Fibroblast of gingiva (primary cell): ENCODE results near the gene PLN.

ENCODE experiments used
- DNase-seq: peaks from one replicate; pipeline ENCODE4 v3.0.0-alpha.2; 2011; ENCODE audit warnings: low read depth

PLN gene

DNA sequence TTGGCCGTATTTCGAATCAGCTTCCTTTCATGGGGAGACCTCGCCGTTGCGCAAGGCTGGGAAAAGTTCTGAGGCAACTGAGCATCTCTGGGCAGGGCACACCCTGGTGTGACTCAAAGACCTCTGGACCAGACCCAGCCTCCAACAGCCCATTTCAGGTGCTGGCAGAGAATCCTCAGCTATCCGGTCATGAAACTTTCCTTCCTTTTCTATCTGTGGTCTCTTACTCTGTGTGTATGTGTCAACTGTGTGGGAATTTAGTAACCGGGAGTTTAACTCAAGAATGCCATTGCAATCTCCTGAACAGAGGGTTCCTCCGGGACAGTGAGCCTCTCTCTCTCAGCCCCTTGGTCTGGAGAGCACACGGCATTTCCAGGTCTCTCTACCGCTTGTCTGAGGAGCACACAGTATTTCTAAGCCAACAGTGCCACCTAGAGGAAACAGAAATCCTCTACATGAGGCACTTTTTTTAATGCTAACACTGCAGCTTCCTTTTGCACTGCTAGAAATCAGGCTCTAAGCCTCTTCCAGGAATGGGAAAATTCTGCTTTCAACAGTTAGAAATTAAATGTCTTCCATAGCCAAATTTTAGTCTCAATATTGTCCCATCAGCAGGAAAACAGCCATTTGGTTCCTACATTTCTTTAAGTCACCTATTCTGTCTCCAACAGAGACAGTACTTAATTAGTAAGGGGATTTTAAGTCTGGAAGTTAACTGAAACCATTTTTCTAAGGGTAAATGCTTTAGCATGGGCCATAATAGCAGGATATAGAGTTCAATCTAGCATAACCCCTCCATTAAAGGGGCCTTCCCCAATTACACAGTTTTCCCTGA, 32.7 kb downstream of the PLN start:
- DNase-seq = peak; percentile 78

DNA sequence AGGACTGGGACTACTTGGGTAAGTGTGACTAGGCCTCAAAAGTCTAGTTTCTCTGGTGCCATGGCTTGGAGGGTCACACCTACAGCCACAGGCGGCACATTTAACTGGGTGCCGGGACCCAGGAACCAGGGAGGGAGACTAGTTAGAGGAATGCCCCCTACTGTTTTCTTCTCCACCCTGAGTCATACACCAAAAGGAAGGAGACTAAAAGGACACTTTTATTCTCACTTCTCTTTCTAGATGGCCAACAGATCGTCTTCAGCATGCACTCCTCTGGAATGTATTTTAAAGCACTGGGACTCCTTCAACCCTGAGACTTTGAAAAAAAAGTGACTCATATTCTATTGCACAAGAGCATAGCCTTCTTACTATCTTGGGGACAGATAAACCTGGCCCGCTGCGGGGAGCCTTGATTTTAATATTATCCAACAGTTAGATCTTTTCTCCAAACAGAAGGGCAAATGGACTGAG, 33.4 kb downstream of the PLN start:
- DNase-seq = peak; percentile 59

- no peak for DNase-seq
These were observed 36.8 kb downstream of the PLN start for GRCh38 chr6:118584911-118585310.

DNA sequence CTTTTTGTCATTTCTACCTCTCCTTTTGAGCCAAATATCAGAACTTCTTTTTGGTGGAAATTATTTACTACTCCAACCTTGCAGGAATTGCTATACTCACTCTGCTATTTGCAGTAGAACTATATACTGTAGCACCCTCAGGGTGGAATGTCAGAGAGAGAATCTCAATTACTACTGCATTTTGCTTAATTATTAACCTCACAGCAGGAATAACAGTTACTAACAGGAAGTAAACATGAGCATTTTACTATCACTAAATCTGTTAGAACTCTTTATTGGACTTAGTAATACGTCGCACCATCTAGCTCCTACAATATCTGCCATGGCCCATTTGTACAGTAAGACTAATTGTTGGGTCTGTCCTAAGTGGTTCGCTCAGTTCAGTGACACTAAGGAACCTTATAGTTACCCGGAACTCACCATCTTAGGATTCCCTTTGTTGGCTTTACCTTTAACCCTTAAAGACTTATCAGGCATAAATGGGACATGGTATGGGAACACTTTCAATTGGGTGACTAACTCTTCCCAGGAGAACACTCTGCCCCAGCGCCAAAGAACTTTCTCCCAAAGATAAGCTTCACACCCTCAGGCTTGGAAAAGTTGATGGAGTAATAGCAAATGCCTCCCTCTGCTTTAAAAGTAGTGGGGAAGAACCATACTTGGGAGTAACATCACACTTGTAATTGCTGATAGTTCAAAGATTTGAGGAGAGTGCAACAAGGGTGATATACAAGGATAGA, 38.8 kb downstream of the PLN start:
- DNase-seq = no peak

- DNase-seq = peak; percentile 44
These were observed 40.5 kb downstream of the PLN start for GRCh38 chr6:118588626-118589025.

GRCh38 chr6:118589186-118589585, 41.1 kb downstream of the PLN start:
- peak; percentile 21 for DNase-seq

GRCh38 chr6:118589649-118590365, 41.7 kb downstream of the PLN start:
- DNase-seq = no peak

- DNase-seq = no peak
These were observed 43.8 kb downstream of the PLN start for GRCh38 chr6:118591897-118592296.

DNA sequence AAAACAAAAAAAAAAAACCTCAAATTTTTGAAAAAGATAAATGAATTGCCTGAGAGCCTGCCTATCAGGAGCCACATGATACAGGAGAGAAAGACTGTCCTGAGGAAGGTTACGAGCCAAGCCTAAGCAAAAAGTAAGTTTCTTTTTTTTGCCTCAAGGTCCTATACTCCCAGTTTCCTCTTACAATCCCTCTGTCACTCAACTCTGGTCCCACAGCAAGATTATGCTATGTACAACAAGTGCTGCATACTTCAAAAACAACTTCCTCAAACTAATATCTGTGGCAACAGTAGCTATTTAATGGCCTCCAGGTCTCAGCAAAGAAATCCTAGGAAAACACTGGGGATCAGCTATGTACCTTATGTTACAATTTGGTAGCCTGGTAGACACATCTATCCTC, 46.8 kb downstream of the PLN start:
- DNase-seq = no peak

DNA sequence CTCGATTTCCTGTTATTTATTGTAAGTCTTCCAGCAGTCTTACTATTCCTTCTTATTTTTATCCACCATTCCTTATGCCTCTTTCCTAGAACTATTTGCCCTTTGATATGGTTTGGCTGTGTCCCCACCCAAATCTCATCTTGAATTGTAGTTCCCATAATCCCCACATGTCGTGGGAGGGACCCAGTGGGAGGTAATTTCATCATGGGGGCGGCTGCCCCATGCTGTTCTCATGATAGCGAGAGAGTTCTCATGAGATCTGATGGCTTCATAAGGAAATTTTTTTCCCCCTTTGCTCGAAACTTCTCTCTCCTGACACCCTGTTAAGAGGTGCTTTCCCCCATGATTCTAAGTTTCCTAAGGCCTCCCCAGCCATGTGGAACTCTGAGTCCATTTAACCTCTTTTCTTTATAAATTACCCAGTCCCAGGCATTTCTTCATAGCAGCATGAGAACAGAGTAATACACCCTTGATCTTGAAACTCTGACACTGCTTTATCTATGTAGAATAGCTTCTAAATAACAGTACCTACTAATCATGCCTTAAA, 48.8 kb downstream of the PLN start:
- DNase-seq = no peak

GRCh38 chr6:118597636-118598035, 49.5 kb downstream of the PLN start:
- DNase-seq = no peak

GRCh38 chr6:118598324-118598723, 50.2 kb downstream of the PLN start:
- no peak for DNase-seq

GRCh38 chr6:118602300-118602699, 54.2 kb downstream of the PLN start:
- no peak for DNase-seq

- DNase-seq = no peak
These were observed 55.3 kb downstream of the PLN start for GRCh38 chr6:118603372-118603771.

- DNase-seq = no peak
These were observed 58.2 kb downstream of the PLN start for GRCh38 chr6:118606268-118606667.

DNA sequence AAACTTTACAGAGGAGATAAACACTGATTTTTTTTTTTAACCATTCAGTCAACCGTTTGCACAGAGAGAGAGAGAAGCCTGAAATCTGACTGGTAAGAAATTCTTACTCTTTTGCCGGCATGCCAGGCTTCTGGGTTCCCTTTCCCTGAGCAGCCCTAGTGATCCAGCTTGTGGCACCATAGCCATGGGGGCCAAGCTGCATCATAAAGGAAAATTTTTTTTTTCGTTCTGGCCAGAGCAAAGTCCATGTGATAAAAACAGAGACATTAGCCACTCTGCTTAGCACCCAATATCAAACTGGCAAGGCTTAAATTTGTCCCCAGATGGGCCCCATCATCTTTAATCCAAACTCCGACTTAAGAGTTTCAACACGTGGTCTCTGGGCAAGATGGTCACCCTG, 58.8 kb downstream of the PLN start:
- no peak for DNase-seq
